22Rv1 (cell line): ENCODE results near the gene BIN1.

Experiments used
- H3K27ac ChIP-seq: fragments of 450-650 bp; 2 replicates; pipeline ENCODE4 v1.5.1; 2017
- CTCF ChIP-seq: fragments of 450-650 bp; IDR thresholded peaks from 2 replicates; pipeline ENCODE4 v1.5.1; 2017; ENCODE audit warnings: mild to moderate bottlenecking
- ZFX ChIP-seq: fragments of 450-650 bp; IDR thresholded peaks from 2 replicates; pipeline ENCODE4 v1.6.1; 2017; ENCODE audit warnings: antibody characterized with exemption, borderline replicate concordance

Gene BIN1

GRCh38 chr2:127139766-127140165 is 32.8 kb upstream of the BIN1 start:
- TF ChIP-seq ZFX: no peak
- no peak for TF ChIP-seq CTCF
- no peak overlapping the region for H3K27ac ChIP-seq

GRCh38 chr2:127138281-127138680 is 31.3 kb upstream of the BIN1 start:
- TF ChIP-seq CTCF: no peak
- no peak for TF ChIP-seq ZFX
- H3K27ac ChIP-seq: no peak overlapping the region

- TF ChIP-seq ZFX: no peak
Measured at GRCh38 chr2:127137741-127138140, 30.8 kb upstream of the BIN1 start.

GRCh38 chr2:127137225-127137624 is 30.3 kb upstream of the BIN1 start:
- no peak for TF ChIP-seq CTCF
- TF ChIP-seq ZFX: no peak
- H3K27ac ChIP-seq: no peak overlapping the region

More at GRCh38 chr2:127137741-127138140, 30.8 kb upstream of the BIN1 start:
- H3K27ac ChIP-seq: no peak overlapping the region

GRCh38 chr2:127134833-127135830 is 28.2 kb upstream of the BIN1 start:
- no peak overlapping the region for H3K27ac ChIP-seq
- no peak for TF ChIP-seq CTCF
- TF ChIP-seq ZFX: no peak

- TF ChIP-seq ZFX (no peak), CTCF (no peak)
- no peak overlapping the region for H3K27ac ChIP-seq
Measured at GRCh38 chr2:127134235-127134634, 27.3 kb upstream of the BIN1 start.

- H3K27ac ChIP-seq: no peak overlapping the region
- TF ChIP-seq CTCF (no peak), ZFX (no peak)
Measured at GRCh38 chr2:127133793-127134192, 26.8 kb upstream of the BIN1 start.
